NAMALWA (cell line): Measurements from ENCODE around the gene SLC16A2.
A peak's percentile ranks its signal among the peaks of the same experiment; 100 is the strongest.
"Not testable (repeated sequence)": the region's sequence is repeated elsewhere in the genome, so short reads cannot be mapped to it uniquely, and the experiment has no call there.

ENCODE experiments used
- DNase-seq: peaks from one replicate; pipeline ENCODE4 v3.0.0-alpha.2; 2015; ENCODE audit warnings: low spot score

SLC16A2 gene

GRCh38 chrX:74446876-74447275 lies 25.6 kb downstream of the SLC16A2 start:
- DNase-seq: no peak

GRCh38 chrX:74448669-74449068 lies 27.4 kb downstream of the SLC16A2 start:
- no peak for DNase-seq

GRCh38 chrX:74449322-74449936 lies 28.1 kb downstream of the SLC16A2 start:
- no peak for DNase-seq

GRCh38 chrX:74449937-74450330 lies 28.6 kb downstream of the SLC16A2 start:
- DNase-seq: no peak

- DNase-seq: no peak
Observed at GRCh38 chrX:74450803-74451449, 29.6 kb downstream of the SLC16A2 start.

- DNase-seq: no peak
Observed at GRCh38 chrX:74451450-74452198, 30.3 kb downstream of the SLC16A2 start.

GRCh38 chrX:74452199-74452481 lies 30.8 kb downstream of the SLC16A2 start:
- no peak for DNase-seq

- DNase-seq: no peak
Observed at GRCh38 chrX:74453178-74453577, 31.9 kb downstream of the SLC16A2 start.

GRCh38 chrX:74454233-74454632 lies 32.9 kb downstream of the SLC16A2 start:
- DNase-seq: not testable (repeated sequence)

- DNase-seq: no peak
Observed at GRCh38 chrX:74458736-74459135, 37.4 kb downstream of the SLC16A2 start.

GRCh38 chrX:74461384-74461783 lies 40.1 kb downstream of the SLC16A2 start:
- DNase-seq: no peak

GRCh38 chrX:74464722-74465121 lies 43.4 kb downstream of the SLC16A2 start:
- DNase-seq: no peak

- DNase-seq: no peak
Observed at GRCh38 chrX:74465424-74465823, 44.1 kb downstream of the SLC16A2 start.

- no peak for DNase-seq
Observed at GRCh38 chrX:74467656-74468055, 46.4 kb downstream of the SLC16A2 start.

- not testable (repeated sequence) for DNase-seq
Observed at GRCh38 chrX:74473116-74473515, 51.8 kb downstream of the SLC16A2 start.

GRCh38 chrX:74490247-74490646 lies 69.0 kb downstream of the SLC16A2 start:
- no peak for DNase-seq

- DNase-seq: peak; percentile 6
Observed at GRCh38 chrX:74492720-74493201, 71.5 kb downstream of the SLC16A2 start.

GRCh38 chrX:74493806-74494205 lies 72.5 kb downstream of the SLC16A2 start:
- no peak for DNase-seq

GRCh38 chrX:74498924-74499323 lies 77.6 kb downstream of the SLC16A2 start:
- no peak for DNase-seq

GRCh38 chrX:74500067-74500466 lies 78.8 kb downstream of the SLC16A2 start:
- DNase-seq: no peak

GRCh38 chrX:74500555-74500954 lies 79.3 kb downstream of the SLC16A2 start:
- no peak for DNase-seq

- DNase-seq: no peak
Observed at GRCh38 chrX:74505437-74505836, 84.1 kb downstream of the SLC16A2 start.
